HuH-7 (cell line): ENCODE results near the gene CNOT9.

Experiments used
- DNase-seq: peaks from one replicate; pipeline ENCODE4 v3.0.0; 2011; ENCODE audit warnings: low spot score

Gene CNOT9

DNA sequence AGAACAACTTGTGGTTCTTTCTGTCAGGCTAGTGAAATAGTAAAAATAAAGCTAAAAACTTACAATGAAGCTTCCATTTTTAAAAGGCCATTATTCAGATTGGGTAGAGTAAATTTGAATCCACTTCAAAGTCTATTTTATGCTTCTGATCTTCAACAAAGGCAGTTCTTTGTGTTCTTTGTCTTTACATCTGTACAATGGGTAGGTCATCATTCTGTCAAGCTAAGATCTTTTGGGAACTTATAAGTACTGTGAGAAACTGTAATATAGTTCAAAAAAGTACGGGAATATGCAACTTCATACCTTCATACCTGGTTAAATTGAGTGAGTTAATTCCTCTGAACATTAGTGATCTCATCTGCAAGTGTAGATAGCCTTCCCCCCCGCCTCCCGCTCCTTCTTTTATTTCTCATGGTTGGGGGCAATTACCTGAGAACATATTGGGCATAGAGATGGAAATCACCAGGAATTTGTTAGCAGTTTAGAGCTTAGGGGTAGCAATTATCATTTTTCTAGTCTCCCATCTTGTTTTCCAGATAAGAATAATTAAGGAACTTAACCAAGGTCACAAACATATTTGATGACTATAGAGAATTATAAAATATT lies 9.7 kb downstream of the CNOT9 start:
- no peak for DNase-seq

DNA sequence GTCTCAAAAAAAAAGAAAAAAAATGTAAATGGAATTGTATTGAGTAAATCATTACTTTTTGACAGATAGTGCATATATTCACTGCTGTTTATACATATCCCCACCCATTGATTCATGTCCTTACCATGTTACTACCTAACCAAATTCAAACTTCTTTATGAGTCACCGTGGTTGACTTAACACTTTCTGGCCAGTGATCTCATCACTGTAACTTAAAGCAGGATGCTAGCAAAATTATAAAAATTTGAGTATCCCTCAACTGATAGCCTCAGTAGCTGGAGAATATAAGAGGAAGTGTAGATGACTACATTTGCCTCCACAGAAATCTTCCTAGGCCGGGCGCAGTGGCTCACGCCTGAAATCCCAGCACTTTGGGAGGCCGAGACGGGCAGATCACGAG lies 13.4 kb downstream of the CNOT9 start:
- DNase-seq: no peak

DNA sequence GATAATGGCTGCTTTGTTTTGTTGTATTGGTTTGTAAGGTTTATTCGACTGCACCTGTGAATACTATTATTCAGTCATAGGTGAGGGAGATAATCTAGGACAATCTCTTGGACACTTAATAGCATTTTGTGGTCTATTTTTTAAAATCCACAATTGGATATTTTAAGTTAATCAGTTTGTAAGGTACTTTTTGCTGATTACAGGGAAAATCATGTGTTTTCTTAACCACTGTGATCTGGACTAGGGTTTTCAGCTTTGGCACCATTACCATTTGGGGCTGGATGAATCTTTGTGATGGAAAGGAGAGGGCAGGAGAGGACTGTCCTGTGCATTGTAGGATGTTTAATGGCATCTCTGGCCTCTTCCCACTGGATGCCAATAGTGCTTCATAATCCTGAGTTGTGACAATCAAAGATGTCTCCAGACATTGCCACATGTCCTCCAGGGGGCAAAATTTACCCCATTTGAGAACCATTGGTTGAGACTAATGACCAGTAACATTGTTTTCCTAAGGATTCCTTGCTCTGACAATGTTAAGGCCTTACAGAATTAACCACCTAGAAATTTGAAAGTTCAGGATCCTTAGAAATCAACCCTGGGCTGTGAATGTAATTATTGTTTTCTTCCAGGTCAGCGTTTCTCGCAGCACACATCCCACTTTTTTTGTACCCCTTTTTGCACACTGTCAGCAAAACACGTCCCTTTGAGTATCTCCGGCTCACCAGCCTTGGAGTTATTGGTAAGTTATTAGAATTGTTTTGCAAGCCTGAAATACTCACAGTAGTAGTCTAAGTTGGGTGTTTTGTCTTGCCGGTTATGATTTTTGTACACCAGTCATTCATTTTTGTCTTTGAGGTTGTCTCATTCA lies 15.6 kb downstream of the CNOT9 start:
- no peak for DNase-seq

DNA sequence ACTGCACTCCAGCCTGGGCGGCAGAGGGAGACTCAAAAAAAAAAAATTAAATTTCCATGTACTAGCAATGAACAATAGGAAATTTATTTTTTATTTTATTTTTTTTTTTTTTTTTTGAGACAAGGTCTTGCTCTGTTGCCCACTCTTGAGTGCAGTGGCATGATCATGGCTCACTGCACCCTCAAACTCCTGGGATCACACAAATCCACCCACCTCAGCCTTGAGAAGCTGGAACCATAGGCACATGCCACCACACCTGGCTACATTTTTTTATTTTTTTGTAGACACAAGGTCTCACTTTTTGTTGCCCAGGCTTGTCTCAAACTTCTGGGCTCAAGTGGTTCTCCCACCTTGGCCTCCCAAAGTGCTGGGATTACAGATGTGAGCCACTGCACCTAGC lies 16.9 kb downstream of the CNOT9 start:
- DNase-seq: no peak

DNA sequence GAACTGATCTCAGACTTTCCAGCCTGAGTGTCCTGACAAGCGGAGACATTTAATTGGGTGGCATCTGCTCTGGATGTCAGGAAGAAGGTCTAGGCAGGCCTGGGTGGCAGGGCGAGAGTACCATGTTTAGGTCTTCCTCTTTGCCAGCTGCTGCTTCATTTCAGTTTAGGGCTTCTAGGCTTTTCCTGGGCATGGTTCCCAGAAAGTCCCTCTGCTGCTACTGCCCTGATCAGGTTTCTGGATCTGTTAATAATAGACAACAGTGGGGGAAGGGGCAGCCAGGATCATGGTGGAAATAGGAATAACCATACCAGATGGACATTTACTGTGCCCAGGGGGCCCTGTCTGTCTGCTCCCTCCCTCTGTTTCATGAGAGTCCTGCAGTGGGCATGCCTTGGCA lies 36.8 kb downstream of the CNOT9 start:
- no peak for DNase-seq

DNA sequence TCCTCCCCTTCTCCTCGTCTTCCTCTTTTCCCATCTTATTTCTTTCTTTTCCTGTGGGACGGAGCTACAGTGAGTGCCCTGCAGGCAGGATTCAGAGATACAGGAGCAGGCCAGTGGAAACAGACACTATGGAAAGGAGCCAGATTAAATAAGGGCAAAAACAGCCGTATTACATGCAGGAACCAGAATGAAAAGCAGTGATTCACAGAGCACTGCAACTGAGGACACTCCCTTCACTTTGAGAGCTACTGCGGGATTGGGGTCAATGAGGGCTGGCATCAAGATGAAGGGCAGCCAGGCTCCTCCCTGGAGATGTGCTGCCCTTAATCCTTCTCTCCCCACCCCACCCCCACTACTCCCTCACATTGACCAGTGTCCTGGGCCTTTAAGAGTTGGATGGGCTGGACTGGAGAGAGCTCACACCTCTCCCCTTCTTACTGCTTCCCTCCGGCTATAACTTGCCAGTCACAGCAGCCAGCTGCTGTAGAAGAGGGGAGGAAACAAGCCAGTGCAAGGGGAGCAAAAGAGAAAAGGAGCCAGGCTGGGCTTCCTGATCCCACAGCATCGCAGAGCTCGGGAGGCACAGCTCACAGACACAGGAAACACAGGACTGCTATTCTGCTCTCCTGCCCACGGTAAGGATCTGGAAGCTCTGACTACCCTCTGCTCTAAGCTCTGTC lies 38.9 kb downstream of the CNOT9 start, which contains the start of gene PLCD4:
TSS of gene PLCD4 (plus strand) at position 464 of the 680 bp plus-strand sequence. CDS start 7,841 bp downstream, outside the sequence.
- no peak for DNase-seq

DNA sequence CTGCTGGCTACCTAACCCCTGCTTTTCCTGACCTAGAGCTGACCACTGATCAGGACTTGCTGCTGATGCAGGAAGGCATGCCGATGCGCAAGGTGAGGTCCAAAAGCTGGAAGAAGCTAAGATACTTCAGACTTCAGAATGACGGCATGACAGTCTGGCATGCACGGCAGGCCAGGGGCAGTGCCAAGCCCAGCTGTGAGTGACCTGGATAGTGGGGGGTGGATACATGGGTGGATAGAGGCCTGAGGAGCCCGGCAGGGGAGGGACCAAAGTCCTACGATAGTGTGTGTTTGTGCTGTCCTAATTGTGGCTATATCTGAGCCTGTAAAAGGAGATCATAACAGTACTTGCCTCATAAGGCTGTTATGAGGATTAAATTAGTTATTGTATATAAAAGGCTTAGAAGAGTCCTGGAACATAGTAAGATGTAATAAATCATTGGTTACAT lies 47.3 kb downstream of the CNOT9 start:
- no peak for DNase-seq

DNA sequence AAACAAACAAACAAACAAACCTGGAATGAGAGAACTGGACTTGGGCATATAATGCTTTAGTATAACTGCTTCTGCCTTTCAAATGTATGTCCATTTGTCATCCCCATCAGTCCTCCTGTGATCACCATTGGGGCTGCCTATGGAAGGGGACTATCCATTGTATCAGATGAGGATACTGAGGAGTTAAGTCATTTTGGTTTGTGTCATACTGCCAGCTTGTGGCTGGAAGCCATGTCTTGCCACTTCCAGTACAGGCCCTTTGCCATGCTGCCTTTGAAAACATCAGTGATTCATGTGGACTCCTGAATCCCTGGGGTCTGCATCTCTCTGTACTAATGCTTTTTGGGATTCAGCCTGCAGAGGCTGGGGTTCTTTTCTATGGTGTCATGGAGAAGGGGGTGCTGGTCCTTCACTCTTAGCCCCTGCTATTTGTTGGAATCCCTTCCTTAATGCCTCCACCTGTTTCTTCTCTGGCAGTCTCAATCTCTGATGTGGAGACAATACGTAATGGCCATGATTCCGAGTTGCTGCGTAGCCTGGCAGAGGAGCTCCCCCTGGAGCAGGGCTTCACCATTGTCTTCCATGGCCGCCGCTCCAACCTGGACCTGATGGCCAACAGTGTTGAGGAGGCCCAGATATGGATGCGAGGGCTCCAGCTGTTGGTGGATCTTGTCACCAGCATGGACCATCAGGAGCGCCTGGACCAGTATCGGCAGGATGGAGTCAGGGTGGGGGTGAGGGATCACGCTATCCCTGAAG lies 49.6 kb downstream of the CNOT9 start:
- DNase-seq: no peak

DNA sequence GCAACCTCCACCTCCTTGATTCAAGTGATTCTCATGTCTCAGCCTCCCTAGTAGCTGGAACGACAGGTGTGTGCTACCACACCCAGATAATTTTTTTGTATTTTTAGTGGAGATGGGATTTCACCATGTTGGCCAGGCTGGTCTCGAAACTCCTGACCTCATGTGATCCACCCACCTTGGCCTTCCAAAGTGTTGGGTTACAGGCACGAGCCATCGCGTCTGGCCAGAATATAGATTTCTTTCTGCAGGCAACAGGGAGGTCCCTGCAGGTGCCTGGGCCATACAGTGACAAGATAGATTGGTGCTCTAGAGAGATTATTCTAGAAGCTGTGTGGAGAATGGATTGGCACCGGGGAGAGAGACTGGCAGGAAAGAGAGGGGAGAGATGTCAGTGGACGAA lies 52.4 kb downstream of the CNOT9 start:
- no peak for DNase-seq

DNA sequence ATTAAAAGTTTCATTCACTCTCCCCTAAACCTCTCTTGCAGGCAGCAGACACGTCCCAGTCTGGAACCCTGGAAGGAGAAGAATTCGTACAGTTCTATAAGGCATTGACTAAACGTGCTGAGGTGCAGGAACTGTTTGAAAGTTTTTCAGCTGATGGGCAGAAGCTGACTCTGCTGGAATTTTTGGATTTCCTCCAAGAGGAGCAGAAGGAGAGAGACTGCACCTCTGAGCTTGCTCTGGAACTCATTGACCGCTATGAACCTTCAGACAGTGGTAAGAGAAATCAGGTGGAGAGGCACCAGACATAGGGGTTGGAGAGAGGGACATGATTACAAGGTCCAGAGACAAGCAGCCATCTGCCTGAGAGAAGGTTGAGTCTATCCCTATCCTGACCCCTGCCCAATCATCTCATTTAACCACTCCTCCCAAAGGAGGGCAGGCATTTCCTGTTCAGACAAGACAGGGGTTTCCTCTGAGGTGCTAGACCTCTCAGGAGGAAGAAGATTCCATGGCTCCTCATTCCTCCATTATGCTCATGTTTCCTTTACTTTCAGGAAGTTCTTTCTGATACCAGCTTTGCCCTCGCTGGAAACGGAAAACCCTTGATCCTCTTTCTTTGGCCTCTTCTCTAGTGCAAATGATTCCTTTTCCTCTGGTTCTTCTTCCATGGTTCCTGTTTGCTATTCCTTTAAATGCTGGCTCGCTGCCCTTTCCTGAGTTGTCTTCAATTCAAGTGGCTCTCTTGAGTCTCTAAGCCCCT lies 54.1 kb downstream of the CNOT9 start:
- no peak for DNase-seq

DNA sequence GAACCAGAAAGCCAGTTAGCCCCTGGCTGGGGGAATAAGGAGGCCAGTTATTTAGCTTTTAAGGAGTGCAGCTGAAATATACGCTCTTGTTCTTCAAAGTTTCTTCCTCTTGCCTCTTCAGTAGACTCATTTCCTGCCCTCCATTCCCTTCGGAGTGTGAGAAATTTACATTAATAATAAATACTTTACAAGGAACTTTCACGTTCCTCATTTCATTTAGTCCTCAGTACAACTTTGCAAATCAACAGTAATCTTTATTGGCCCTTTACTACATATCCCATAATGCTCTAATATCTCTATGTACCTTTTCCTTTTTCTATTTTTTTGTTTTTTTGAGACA lies 54.7 kb downstream of the CNOT9 start:
- no peak for DNase-seq

DNA sequence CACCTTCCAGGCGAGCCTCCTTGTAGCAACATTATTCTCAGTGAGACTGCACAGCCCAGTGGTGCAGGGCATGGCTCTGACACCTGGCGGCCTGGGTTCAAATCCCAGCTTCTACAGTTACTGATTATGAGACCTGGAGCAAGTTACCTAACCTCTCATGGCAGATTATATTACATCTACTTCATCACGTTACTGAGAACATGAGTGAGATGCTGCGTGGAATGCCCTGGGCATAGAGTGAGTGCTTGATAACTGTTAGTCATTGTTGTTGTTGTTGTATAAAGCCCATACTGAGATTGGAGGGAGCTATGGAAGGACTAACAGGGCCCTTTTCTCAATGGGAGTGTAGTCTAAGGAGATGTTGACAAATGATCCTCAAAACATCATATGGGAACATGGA lies 57.7 kb downstream of the CNOT9 start:
- no peak for DNase-seq

DNA sequence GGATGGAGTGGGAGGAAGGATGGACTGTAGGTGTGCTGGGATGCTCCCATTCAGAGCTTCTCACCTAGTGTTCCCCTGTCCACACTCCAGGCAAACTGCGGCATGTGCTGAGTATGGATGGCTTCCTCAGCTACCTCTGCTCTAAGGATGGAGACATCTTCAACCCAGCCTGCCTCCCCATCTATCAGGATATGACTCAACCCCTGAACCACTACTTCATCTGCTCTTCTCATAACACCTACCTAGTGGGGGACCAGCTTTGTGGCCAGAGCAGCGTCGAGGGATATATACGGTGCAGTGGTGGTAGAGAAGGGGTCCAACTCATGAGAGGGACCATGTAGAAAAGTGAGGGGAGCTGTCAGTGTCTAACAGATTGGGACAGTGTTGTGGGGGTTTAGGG lies 59.3 kb downstream of the CNOT9 start:
- no peak for DNase-seq

DNA sequence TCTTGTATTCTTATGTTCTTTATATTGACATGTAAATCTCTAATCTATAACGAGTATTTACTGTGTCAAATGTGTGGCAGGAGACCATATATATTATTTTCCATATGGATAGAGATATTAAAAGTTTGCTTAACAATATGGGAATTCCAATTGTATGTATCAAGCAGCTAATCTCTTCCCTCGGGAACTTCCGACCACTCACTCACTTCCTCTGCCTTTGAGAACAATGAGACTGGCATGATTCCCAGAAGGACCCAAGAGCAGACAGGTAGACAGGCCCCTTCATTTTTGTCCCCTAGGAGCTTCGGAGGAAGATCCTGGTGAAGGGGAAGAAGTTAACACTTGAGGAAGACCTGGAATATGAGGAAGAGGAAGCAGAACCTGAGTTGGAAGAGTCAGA lies 63.2 kb downstream of the CNOT9 start:
- no peak for DNase-seq

DNA sequence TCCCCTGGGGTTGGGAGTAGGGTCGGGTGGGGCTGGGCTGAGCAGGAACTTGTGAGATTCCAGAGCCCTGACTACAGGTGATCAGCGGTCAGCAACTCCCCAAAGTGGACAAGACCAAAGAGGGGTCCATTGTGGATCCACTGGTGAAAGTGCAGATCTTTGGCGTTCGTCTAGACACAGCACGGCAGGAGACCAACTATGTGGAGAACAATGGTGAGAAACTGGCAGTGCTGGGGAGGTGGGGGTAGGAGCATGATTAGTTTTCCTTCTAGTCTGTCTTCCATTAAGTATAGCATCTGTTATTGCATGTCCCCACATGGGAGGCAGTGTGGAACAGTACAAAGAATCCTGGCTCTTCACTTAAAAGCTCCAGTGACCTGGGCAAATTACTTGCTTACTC lies 67.1 kb downstream of the CNOT9 start:
- no peak for DNase-seq

DNA sequence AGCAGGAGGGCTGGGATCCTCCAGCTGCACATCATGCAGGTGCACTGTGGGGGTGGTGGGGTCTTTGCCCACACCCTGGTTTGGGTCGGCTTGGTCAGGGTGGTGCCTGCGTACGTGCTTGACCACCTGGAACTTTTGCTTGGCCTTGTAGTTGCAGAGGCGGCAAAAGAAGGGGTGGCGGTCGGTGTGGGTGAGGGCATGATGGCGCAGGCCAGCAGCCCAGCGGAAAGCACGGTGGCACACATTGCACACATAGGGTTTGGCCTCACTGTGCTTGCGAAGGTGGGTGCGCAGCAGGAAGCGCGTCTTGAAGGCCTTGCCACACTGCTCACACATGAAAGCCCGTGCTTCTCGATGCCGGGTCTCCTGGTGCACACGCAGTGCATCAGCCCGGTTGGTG lies 69.7 kb downstream of the CNOT9 start:
- DNase-seq: no peak

DNA sequence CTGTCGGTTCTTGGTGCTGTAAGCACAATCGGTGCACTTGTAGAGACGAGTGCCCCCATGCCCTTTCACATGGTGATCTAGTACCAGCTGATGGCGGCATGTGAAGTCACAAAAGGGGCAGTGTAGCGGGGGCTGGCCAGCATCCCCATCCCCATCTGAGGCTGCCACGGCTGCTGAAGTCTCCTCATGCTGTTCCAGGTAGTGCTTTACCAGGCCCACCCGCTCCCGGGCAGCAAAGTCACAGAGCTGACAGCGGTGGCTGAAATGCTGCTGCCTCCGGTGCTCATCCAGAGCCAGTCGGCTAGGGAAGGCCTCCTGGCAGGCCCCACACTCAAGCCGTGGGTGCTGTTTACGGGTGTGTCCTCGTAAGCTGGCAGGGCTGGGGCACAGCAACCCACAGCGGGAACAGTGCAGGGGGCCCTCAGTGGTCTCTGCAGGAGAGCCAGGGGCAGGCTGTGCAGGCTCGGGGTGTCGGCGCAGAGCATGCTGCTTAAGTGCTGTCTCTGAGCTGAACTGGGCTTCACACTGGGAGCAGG lies 73.5 kb downstream of the CNOT9 start:
- no peak for DNase-seq

DNA sequence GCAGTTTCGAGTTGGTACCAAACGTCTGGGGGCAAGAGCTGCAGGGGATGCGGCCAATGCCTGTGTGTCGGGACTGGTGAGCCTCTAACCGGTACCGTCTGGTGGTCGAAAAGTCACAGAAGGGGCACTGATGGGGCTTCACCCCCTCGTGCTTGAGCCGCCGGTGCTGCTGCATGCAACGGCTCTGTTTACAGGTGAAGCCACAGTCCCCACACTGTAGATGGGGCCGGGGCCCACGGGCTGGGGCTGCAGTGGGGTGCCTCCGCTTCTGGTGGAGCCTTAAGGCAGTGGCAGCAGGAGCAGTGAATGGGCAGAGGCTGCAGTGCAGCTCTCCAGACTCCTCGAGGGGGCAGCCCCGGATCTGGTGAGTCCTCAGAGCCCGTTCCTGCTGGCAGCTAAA lies 74.1 kb downstream of the CNOT9 start:
- no peak for DNase-seq

DNA sequence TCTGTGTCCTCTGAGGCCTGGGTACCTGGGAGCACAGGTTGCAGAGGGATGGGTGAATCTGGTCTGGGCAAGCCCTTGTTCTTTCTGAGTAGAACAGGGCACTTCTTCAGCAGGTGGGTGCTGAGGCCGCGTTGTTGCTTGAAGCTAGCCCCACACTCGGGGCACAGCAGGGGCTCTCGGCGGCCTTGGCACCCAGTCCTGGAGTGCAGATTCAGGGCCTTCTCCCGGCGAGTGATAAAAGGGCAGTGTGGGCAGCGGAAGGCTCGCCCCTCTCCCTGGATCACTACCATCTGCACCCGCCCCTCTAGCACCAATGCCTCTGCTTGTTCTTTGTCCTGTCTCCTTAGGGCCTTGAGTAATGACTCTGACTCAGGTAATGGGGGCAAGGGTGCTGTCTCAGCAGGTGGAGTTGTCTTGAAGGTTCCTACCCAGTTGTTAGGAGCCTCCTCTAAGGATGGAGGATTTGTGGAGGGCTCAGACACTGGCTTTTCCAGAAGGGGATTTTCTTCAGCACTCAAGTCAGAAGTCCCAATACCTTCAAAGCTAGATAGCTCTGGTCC lies 75.2 kb downstream of the CNOT9 start:
- DNase-seq: no peak

DNA sequence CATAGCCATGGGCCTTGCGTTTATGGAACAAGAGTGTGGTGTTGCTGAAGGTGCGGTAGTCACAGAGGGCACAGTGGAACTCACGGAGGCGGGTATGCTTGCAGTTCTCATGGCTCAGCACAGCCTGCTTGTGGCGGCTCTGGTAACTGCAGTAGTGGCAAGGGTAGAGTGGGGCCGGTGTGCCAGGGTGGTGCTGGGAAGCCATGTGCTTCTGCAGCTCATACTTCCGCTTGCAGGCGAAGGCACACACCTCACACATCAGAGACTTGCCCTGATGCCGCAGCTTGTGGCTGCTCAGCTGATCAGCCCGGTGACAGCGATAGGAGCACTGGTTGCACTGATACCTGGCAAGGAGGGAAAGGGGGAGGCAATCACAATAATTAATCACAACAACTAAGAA lies 76.1 kb downstream of the CNOT9 start:
- no peak for DNase-seq

DNA sequence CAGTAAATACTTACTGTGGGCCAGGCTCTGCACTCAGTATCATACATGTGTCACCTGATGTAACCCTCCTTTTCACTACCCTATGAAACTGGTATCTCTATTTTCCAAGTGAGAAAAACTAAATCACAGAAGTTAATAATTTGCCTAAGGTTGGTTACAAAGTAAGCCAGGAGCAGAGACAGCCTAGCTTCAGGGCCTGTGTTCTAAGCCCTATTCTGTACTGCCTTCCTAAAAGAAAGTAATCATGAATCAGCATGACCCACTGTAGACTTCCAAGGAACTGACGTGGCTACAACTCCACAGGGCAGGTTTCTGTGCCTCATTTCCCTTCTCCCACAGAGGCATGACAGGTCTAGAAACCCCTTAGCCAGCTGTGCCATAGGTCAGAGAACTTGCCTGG lies 76.5 kb downstream of the CNOT9 start:
- DNase-seq: no peak
